Prostate gland (tissue), 2 donors: Measurements from ENCODE around the gene NCKIPSD.

Source experiments
- CTCF ChIP-seq, 4 experiments: fragments of 200-600 bp in 2 of 4; fragments of 450-650 bp in 2 of 4; sonication (generic) in 2 of 4; IDR thresholded peaks; 1 replicate in 3 of 4; 2 replicates in 1 of 4; pipeline ENCODE4 v1.5.1; 2016 to 2019; ENCODE audit warnings: antibody characterized with exemption in 4 of 4, mild to moderate bottlenecking in 2 of 4, moderate library complexity in 2 of 4
- POLR2A ChIP-seq: fragments of 450-650 bp; IDR thresholded peaks from one replicate; pipeline ENCODE4 v1.6.1; 2016; ENCODE audit warnings: antibody characterized with exemption, mild to moderate bottlenecking

- no peak for TF ChIP-seq POLR2A
- no peak for TF ChIP-seq CTCF (IDR thresholded peaks at IDR 0.05)
Measured at GRCh38 chr3:48642605-48643004, 43.1 kb downstream of the NCKIPSD start.
